ENCODE data around the gene SLC16A11.

GRCh38 chr17:7024402-7024785 lies 19.5 kb downstream of the SLC16A11 start:
- TF ChIP-seq CTCF (IDR thresholded peaks at IDR 0.05; ENCODE audit: low read length) (no peak), EZH2 (optimal IDR thresholded peaks at IDR 0.05; ENCODE audit: low read depth, low read length) (no peak), EZH2phosphoT487 (IDR thresholded peaks at IDR 0.05; ENCODE audit: low read length) (no peak)
